HG03439 (cell line): ENCODE data around the gene CYFIP1.

Experiments used
- ATAC-seq: cut with Tn5 transposase; IDR thresholded peaks from one replicate; pipeline ENCODE4 v1.9.1; 2021; ENCODE audit warnings: mild to moderate bottlenecking, moderate library complexity; ENCODE audit not compliant: unreplicated experiment

The CYFIP1 gene

DNA sequence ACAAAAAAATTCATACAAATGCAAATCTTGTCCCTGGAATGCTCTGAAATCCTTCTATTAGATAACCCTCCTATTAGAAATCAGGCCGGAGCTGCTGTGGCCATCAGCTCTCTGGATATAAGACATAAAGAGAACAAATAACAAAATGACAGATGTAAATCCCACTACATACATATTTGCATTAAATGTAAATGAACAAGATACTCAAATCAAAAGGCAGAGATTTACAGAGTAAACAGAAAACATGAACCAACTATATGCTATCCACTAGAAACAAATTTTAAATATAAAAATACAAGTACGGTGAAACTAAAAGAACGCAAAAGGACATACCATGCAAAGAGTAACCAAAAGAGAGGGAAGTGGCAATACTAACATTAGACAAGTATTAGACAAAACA is 10.7 kb downstream of the CYFIP1 start:
- no peak for ATAC-seq

DNA sequence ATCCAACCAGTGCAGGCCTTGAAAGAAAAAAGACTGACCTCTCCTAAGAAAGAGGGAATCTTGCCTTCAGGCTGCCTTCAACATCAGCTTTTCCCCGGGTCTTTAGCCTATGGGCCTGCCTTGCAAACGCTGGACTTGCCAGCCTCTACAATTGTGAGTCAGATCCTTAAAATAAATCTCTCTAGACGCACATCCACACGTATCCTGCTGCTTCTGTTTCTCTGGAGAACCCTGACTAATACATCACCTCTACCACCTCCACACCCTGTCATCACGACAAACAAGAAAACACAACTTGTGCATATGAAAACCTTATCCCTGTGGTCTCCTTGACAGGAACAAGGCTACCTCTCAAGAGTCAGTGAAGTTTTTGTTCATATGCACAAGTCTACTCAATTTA is 11.8 kb downstream of the CYFIP1 start:
- ATAC-seq: no peak

DNA sequence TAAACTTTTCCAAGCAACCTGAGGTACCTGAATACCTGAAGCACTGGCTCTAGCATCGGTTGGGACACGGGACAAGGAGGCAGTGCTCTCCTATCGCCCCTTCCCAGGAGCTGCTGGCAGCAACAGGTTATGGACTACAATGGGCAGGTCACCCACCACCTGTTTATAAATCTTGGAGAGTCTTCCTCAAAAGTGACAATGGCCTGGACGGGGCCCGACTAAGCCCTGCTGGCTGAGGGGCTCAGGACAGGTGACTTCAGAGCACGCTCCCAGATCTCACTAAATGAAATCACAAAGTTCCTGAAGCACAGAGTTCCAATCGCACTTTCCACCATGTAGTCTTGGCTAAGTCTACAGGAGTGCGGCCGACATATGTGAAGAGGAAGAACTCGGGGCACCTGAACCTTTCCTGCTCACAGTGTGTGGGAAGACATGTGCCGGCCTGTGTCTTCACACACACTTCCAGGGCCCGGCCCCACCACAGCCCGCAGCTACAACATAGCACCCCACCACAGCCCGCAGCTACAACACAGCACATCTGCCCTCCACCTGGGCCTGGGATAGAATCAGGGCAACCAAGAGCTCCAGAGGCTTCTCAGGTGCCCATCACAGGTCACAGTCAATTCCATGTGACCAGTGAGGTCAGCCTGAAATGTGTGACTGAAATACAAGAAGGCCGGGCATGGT is 12.9 kb downstream of the CYFIP1 start:
- ATAC-seq: no peak

DNA sequence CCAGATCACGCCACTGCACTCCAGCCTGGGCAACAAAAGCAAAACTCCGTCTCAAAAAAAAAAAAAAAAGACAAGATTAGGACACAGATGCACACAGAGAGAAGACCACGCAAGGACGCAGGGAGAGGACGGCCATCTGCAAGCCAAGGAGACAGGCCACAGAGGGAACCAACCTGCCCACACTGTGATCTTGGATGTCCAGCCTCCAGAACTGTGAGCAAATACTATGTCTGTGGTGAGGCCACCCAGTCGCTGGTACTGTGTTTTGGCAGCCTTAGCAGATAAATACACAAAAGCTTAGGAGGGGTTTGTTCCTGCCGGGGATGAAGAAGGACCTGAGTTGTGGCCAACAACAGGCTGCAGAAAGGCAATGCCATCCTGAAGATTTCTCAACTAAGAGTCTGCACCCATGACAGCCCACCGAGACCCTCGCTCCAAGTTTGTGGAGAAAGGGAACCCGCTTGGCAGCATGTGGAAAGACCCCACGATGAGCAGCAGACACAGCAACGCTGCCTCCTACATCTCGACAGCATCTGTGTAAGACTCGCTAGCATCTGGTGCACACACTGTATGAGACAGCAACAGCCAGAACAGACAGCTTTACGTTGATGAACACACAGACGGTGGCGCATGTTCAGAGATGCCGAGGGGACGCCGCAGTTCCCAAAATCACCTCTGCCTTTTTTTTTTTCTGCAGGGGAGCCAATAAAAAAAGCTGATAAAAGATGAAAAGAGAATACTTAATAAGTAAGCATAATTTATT is 13.7 kb downstream of the CYFIP1 start:
- no peak for ATAC-seq

DNA sequence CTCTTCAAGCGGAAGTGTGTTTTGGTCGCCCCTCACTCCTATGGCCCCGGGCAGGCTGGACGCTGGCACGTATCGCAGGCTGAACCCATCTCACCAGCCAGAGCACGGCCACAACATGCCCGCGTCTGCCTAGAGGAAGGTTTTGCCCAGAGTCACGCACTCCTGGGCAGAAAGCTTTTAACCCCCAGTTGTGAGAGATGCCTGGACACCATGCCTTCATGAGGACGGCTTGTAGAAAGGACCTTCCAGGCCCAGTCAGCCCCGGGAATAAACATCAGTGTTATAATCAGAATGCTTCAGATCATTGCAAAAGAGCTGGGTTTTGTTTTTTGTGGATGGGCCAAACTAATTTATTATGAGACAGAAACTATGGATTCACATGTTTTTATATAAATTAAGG is 16.5 kb downstream of the CYFIP1 start:
- no peak for ATAC-seq

DNA sequence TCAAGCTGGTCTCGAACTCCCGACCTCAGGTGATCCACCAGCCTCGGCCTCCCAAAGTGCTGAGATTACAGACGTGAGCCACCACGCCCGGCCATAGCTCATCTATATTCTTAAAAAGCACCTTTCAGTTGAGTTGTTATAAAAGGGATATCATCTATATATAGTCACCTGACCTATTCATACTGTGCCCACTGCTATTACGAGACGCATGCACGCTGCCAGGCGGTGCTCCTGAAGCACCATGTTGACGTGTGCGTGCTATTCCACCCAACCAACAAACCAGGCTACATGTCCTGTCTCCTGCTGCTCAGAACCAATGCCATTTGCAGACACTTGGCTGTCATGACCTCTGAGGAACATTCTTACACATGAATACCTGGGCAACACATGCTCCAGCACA is 17.6 kb downstream of the CYFIP1 start:
- ATAC-seq: no peak

DNA sequence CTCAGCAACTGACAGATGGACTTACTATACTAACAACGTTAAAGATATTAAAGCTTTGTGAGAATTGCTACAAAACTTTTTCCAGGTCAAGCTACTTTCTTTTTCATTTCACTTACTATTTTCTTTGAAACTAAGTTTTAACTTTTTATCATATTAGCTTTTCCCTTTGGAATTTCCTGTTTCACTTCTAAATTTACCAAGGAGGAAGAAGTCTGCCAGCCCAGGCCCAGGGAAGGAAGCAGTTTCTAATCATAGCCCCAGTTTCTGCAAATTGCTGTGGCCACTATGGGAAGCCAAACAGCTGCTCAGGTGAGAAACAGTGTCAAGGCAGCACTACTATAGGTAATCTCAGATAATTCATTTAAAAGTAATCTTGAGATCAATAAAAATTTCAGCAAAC is 18.4 kb downstream of the CYFIP1 start:
- no peak for ATAC-seq

DNA sequence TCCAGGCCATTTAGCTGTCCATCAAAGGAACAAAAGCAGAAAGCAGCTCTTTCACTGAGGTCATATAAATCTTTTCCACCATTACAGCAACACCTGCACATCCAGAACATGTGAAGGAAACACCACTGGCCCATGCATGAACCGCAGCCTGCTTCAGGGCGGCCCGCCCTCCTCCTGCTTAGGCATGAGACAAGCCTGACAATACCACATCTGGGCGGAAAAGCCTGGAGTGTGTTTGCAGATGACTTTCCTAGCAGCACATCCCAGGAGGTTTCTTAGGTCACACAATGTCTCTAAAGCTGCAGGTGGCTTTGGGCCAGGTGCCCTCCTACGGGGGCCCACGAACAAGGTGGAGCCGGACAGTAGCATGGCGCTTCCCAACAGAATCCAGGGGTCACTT is 19.6 kb downstream of the CYFIP1 start:
- no peak for ATAC-seq

DNA sequence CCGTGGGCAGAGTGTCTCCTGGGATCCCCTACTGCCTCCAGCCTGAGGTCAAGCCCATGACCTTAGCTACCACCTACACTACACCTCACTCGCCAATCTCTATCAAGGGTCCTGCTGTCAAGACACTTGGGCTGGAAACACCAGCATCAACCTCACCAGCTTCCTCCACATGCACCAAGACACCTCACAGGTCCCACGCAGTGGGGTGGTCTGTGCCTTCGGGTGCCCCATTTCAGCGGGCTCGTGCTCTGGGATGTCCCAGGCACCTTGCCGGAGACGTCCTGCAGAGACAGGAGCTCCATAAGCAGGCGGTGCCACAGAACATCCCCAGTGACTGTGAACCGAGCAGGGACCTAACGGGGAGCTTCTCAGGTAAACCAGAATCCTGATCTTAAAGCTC is 20.0 kb downstream of the CYFIP1 start:
- no peak for ATAC-seq

DNA sequence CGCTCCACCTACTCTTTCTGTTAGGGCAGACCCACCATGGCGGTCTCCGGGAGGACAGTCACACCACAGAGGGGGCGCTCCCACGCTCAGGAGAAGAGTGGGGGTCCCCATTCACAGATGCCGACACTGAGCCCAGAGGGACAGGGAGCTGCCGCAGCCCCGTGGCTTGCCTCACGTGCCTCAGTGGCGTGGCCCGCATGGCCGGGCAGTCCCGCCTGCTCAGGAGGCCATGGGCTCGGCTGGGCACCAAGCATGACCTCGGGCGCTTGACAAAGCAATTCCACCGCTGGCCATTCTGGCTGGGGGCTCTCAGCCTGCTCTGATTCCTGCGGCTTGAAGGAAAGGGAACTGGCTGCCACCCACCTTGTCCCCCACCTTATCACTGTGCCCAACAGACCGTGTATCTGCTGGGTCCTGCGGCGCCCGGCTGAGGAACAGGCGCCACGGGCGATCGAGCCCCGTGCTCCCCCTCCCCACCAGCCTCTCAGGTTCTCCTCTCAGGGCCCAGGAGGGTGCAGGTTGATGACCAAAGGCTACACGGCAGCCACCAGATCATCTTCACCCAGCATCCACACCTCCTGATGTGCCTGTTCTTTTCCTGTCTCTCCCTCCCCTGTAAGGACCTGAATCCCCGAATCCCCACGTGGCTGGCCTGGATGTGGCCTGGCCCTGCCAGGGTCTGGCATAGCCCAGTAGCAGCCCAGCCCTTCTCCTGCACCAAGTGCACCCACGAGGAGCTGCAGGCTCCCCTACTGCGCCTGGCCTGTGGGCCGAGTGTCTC is 20.7 kb downstream of the CYFIP1 start:
- ATAC-seq: no peak

DNA sequence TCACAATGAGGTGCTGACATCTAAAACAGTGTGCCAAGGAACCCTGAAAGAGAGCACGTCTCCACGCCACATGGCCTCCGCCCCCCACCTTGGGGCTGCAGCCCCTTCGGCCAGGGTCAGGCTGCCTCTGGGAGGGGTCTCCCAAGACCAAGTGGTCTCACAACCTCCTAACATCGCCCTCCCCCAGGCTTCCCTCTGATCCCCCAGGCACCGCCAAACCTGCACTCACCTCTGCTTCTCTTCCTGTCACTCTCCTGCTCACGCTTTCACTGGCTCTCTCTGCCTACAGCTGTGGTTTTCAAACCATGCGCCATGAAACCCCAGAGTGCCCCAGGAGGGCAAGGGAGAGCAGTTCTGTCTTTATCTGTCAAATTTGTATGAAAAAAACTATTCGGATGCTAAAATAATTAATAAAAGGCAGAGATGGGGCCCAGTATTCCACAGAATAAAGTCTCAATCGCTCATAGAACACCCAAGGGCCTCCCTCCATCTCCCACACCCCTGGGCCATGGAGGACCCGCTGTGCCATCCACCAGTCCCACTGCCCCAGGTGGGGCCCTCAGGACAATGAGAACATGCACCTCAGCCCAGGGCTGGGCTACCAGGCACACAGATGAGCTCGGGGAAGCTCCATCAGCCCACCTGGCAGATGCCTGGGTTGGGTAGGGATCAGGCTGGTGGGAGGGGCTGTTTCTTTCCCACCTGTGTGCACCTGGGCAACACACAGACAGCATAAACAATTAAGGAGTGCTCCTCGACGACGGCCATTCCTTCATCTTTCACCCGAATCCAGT is 21.5 kb downstream of the CYFIP1 start:
- ATAC-seq: no peak

DNA sequence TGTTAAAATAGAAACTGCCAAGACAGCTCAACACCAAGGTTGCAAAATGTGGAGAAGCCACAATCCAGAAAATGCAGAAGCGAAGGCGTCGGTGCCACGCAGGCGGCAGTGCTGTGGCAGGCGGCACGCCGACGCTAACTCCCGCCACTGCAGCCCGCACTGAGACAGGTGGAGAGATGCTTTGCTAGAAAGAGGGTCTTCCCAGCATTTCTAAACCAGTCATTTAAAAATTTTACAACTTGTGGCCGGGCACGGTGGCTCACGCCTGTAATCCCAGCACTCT is 23.2 kb downstream of the CYFIP1 start:
- no peak for ATAC-seq

DNA sequence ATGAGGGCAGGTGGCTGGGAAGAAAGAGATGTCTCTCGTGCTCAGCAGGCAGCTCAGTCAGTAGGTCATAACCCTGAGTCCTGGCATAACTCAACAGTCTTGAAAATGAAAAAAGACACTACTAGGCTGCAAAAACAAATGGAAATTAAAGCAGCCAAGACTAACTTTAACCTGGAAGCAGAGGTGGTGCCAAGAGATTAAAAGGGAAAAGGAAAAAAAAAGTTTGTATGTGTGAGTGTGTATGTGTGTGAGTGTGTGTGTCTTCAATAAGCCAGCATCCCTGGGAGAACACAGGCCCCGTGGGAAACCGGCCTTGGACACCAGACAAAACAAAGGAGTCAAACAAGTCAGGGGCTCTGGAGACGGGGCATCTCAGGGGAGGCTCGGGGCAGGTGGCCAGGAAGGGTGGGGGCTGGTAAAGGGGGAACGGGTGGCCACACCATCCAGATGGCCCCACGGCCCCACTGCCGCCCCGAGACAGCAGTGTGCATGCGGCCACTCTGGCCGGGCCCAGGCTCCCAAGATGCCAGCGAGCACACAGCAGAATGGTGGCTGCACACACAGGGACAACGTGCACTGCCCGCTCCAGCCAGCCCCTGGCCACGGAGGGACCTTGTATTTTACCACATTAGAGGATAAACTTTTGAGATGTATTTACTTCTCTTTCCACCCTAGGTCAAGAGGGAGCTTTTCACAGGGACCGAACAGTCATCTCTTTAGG is 23.8 kb downstream of the CYFIP1 start:
- no peak for ATAC-seq

DNA sequence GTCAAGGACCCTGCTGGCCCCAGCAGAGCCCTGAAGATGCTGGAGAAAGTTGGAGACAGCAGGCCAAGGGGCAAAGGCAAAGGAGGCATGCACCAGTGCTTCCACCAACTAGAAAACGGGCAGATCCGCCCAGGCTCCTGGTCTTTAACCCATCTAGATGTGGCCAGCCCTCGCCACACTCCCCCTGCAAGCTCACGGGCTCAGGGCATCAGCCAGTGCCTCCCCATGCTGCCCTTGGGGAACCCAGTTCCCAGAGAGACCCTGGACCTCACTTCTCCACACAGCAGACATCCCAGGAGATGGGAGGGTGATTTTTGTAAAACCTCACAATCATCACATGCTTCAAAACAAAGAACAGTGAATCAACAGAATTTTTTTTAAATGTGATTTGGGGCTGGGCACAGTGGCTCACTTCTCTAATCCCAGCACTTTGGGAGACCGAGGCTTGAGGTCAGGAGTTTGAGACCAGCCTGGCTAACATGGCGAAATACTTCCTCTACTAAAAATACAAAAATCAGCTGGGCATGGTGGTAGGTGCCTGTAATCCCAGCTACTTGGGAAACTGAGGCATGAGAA is 24.5 kb downstream of the CYFIP1 start:
- ATAC-seq: no peak

DNA sequence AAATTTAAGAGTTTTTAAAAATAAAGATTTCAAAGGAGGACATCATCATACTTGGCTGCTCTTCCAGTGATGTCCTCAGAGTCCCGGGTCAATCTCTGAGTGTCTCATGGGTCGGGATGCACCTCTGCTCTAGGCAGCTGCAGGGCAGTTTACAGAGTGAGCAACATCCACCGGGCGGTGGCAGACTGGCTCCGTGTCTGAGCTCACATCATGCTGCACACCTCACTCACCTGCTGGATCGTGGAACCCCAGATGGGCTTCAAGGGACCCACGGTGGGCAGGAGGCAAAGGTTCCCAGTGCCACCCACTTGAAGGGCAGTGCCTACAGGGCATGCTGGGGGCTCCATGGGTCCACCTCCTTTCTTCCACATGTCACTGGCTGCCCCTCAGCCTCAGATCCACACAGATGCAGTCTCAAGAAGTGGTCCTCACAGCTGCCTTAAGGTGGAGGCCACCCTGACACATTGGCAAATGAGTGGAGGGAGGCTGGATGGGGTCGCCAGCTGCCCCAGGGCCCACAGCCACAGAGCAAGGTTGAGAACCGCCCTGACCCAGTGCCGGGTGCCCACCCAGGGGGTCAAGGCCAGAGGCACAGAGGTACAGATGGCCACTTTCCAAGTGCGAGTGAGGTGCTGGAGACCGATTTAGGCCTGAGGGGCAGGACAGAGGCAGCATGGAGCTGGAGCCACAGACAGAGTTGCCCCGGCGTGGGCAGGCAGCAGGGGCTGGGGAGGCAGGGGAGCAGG is 25.2 kb downstream of the CYFIP1 start:
- ATAC-seq: no peak

DNA sequence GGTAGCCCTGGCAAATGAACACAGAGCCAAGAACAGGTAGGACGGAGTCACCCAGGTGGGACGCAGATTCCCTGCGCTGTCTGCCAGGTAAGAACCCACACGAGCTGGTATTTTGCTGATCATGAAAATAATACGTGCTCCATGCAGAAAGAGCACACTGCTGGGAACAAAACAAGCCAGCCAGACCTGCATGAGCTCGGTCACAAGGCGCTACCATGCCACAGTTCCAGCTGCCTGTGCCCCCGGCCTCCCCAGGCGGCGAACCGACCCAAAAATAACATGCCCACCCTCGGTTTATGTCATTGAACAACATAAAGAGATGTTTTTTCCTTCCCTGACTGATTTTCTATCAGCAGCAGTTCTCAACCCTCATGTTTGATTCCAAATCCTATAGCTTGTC is 25.8 kb downstream of the CYFIP1 start:
- ATAC-seq: no peak

DNA sequence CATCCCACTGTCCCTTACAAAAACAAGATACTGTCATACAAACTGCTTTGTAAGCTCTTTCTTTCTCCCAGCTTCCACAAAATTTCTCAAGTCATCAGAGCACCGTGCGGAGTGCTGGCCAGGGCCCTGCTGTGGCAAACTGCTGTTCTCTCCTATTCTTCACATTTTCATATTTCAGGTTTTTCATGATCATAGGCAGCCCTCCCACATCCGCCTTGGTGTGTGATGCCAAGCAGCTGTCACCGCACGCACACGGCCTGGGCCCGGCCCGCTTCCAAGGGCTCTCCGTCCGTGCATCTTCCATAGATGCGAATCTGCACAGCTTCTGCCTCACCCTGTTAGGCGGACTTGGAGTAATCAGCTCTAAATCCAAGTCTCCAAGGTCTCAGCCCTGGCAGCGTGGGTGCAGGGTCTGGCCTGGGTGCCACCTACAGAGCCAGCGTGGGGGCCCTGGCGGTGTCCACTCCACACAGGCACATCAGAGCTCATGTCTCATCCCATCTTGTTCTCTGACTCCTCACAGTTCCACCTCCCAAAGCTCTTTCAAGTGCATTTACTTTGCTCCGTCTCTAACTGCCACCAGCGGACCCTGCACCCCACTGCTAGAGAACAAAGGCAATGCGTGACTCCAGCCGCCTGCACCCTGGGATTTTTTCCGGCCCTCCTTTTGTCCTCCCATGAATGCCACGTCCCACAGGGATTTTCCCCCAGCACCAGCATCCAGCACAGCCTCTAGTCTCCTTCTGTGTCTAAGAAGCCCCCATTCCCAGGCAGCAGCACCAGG is 27.2 kb downstream of the CYFIP1 start:
- ATAC-seq: no peak

DNA sequence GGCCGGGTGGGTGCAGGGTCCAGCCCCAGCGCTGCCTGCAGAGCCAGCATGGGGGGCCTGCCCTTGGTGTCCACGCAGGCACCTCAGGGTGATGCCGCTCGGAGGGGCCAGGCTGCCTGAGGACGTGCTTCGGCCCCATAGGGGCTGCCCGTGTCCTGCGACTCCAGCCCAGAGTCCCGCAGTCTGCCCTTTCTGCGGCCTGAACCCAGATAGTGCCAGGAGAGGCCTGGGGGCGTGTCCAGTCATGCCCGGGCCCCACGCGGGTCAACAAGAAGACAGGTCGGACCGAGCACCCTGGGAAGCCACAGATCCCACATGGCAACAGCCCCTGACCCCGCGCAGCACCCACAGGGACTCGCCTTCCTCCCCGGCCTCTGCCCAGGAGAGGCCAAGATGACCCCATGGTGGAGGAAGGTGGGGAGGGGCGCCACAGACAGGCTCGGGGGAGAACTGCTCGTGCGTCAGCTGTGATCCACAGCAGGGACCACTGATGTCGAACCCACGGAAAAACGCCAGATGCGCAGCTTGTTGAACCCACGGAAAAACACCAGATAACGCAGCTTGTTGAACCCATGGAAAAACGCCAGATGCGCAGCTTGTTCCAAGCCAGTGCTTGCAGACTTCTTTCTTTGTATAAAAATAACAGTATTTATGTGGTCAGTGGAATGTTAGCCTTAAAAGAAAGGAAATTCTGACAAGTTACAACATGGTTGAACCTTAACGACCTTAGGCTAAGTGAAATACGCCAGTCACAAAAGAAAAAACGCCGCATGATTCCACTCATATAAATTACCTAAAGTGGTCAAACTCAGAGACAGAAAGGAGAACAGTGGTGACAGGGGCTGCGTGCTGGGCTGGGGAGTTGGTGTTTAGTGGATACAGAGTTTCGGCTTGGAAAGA is 28.5 kb downstream of the CYFIP1 start:
- ATAC-seq: no peak
